Measurements from ENCODE around the gene C8A.

- TF ChIP-seq, protein P1, sequence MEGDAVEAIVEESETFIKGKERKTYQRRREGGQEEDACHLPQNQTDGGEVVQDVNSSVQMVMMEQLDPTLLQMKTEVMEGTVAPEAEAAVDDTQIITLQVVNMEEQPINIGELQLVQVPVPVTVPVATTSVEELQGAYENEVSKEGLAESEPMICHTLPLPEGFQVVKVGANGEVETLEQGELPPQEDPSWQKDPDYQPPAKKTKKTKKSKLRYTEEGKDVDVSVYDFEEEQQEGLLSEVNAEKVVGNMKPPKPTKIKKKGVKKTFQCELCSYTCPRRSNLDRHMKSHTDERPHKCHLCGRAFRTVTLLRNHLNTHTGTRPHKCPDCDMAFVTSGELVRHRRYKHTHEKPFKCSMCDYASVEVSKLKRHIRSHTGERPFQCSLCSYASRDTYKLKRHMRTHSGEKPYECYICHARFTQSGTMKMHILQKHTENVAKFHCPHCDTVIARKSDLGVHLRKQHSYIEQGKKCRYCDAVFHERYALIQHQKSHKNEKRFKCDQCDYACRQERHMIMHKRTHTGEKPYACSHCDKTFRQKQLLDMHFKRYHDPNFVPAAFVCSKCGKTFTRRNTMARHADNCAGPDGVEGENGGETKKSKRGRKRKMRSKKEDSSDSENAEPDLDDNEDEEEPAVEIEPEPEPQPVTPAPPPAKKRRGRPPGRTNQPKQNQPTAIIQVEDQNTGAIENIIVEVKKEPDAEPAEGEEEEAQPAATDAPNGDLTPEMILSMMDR (IDR thresholded peaks at IDR 0.05; ENCODE audit: control extremely low read depth in 1 of 3, insufficient read depth in 1 of 3, low read depth in 1 of 3, low read length in 3 of 3): no peak
- TF ChIP-seq SP2 (IDR thresholded peaks at IDR 0.05; ENCODE audit: low read length) (no peak), EP300 (IDR thresholded peaks at IDR 0.05; ENCODE audit: borderline replicate concordance in 1 of 2, low read depth in 2 of 2, low read length in 2 of 2) (no peak), KDM1A (IDR thresholded peaks at IDR 0.05; ENCODE audit: borderline replicate concordance, low read length) (no peak), BCL11A (IDR thresholded peaks at IDR 0.05; ENCODE audit: low read depth in 2 of 2, low read length in 2 of 2) (no peak), POLR2A (IDR thresholded peaks at IDR 0.05; ENCODE audit: control extremely low read depth in 1 of 2, low read depth in 2 of 2, low read length in 2 of 2) (no peak), RFX5 (IDR thresholded peaks at IDR 0.05; ENCODE audit: borderline replicate concordance, low read depth, low read length) (no peak), CBX5 (IDR thresholded peaks at IDR 0.05; ENCODE audit: low read depth, low read length) (no peak), YY1 (IDR thresholded peaks at IDR 0.05; ENCODE audit: low read depth, low read length) (no peak), SP1 (IDR thresholded peaks at IDR 0.05; ENCODE audit: low read depth, low read length) (no peak), ASH2L (IDR thresholded peaks at IDR 0.05; ENCODE audit: low read length) (no peak)
- TF ChIP-seq, protein P2, sequence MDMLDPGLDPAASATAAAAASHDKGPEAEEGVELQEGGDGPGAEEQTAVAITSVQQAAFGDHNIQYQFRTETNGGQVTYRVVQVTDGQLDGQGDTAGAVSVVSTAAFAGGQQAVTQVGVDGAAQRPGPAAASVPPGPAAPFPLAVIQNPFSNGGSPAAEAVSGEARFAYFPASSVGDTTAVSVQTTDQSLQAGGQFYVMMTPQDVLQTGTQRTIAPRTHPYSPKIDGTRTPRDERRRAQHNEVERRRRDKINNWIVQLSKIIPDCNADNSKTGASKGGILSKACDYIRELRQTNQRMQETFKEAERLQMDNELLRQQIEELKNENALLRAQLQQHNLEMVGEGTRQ (IDR thresholded peaks at IDR 0.05; ENCODE audit: low read length): no peak
These were observed 14.2 kb downstream of the C8A start for GRCh38 chr1:56868761-56869160.

All from H1 (cell line).